HG02623 (cell line): Measurements from ENCODE around the gene MEIS1.

ENCODE experiments used
- ATAC-seq: cut with Tn5 transposase; IDR thresholded peaks from one replicate; pipeline ENCODE4 v1.9.1; 2021; ENCODE audit warnings: moderate library complexity; ENCODE audit not compliant: unreplicated experiment

The MEIS1 gene

DNA sequence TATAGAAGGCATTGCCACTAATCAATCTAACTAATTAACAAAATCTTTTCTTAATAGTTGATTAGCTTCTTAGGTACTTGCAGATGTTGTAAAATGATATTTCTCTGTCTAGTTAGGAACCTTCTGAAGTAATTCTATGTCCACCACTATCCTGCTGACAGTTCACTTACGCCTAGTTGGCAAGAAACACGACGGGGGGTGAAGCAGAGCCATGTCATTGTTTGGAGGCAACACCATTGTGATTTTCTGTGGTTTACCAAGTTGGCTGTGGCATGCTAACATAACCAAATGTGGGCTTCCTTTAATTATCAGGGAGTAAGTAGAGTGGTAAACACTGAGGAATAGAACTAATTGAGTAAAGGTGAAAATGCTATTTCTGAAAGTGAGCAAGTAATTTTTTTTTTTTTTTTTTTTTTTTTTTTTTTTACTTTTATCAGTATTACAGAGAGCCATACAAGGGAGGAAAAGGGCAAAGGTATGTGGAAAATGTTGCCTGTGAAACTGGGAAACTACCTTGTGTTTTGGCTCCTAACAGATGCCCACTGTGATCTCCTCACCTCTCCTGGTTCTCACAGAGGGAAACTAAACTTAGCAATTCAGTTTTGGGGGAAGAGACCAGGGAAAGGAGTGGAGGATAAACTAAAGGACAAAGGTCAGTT is 126.8 kb downstream of the MEIS1 start:
- no peak for ATAC-seq

DNA sequence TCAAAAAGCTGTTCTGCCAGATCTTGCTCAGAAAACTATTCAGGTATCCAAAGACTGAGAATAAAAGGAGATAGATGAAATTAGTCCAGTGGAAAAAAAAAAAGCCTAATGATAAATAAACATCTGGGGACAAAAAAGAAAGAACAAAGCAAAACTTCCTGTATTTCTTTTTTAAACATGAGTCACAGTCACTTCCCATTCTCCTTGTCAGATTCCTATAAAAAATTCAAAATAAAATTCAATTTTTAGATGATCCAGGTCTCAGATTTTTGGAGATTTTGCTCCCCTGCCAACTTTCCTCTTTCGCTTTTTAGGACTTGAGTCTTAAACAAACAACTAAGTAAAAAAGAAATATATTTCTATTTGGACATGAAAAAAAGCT is 127.4 kb downstream of the MEIS1 start:
- no peak for ATAC-seq

DNA sequence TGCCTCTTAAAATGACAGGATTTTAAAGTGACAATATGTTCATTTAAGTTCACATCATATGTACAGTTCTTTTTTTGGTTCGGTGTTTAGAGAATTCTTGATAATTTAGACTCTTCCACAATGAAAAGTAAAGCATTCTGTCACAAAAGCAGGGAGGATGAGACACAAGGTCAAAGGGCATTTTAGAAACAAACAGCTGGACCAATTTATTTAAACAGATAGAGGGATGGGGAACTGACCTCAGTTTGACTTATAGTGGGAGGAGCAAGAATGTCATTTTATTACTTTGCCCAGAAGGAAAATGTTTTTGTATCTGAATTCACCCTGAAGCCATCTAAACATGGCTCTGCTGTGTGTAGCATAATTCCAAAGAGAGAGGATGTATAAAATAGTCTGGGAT is 128.5 kb downstream of the MEIS1 start:
- no peak for ATAC-seq

DNA sequence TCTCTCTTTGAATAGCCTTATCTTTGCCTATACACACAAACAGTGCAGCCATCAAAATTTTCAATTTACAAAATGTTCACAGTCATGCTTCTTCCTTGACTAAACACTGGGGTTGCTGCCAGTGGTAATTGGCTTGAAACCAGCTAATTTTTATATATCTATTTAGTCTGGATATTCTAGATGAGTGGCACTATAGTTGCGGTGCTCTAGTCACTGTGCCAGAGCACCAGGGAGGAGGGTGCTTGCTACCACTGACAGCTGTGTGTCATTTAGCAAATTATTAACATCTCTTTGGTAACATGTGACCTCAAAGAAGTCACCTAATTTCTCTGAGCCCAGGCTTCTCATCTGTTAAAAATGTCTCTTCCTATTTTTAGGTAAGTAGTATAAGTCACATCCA is 130.4 kb downstream of the MEIS1 start:
- ATAC-seq, result no peak

DNA sequence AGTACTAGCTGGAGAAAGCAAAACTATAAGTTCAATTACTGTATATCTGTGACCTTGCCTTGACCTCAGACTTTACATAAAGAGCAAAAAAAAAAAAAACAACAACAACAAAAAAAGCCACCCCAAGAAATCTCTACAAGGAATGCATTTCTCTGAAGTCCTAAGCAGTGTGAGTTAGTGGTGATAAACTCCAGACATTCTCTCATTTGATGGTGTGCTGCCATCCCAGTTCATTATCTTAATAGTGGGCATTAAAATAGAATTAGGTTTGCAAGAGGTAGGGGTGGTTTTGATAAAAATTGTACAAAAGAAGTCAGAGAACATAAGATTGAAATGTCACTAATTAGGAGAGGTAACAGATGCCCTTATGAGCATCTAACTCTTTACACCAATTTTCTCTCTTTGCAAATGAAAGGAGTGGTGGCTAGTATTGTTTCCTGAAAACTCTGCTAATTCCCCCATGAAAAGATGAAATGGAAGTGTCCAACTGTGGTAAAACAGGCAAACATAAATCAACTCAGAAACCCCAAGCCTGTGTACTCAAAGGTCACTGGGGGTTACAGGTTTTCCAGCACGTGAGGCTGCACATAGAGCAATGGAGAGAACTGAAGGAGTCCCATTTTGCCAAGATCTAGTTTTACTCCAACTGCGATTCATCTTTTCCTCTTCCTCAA is 131.9 kb downstream of the MEIS1 start:
- no peak for ATAC-seq

DNA sequence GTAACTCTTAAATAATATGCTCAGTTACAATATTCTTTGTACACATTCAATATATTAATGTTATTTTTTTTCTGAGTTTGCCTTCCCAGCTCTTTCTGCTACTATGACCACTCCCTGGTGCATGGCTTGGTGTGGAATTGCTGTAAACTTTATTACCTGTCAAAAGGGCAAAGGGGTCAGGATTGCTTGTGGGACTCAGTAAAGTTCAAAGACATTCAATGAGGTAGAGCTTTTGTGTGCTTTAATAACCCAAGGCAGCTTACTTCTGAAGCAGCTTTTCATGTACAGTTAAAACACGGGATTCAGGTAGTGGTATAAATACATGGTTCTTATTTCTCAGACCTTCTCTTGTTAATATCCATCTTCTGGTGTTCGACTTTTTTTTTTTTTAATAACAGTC is 132.8 kb downstream of the MEIS1 start:
- no peak for ATAC-seq

DNA sequence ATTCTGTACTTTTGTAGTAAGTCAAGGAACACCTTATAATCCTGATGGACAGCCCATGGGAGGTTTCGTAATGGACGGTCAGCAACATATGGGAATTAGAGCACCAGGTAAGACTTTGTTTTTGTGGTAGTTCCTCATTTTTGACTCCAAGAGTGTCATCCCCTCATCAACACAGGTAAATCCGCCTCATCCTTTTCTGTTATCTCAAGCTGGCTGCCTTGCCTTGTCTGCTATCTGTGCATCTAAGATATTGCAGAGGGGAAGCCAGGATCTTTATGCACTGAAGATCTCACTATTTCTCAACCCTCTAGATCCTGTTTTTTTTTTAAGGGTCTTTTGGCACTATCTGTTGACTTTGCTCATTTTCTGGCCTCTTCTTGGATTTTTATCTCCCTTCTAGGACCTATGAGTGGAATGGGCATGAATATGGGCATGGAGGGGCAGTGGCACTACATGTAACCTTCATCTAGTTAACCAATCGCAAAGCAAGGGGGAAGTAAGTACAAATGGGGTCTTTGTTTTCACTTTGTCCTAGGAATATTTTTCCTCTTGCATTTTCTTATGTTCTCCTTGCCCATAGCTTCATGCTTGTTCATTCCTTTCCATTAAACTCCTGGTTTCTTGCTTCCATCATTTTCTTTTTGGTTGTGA is 133.8 kb downstream of the MEIS1 start:
- no peak for ATAC-seq

DNA sequence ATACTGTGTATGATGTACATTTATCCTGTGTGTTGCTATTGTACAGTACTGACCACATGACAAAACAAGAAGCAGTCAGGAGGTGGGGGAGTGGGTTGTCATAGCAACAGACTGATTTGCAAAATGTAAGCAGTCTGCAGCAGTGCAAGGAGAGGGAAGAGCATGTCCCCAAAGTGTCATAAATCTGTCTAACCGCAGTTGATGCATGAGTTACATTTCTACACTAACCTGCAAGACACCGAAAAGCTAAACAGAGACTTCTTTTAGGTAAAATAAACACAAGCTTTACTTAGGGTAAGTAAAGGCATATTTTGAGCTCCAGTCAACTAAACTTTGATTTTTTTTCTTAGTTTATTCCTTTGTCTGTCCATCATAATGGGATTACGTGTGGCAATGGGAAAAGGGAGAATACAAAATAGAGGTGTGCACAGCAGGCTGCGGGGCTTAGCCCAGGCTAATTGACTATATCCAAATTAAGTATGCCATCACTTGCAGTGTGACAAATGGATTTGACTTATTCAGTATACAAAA is 134.5 kb downstream of the MEIS1 start:
- no peak for ATAC-seq

DNA sequence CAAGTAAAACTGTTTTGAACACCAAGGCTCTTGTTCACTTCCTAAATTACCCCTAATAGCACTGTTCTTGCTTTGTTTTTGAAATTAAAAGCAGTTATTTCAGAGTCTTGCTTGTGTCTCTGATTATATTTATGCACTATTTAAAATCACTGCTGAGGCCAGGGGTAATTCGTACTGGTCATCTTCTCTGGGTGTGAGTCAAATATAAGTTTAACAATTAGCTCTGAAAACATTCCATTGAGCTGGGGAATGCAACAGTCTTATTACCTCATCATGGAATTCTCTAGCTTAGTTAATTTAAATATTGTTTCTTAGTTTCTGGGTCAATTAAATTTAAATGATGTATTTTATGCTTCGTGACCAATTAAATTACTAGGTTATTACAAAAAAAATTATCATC is 135.0 kb downstream of the MEIS1 start:
- ATAC-seq, result no peak

DNA sequence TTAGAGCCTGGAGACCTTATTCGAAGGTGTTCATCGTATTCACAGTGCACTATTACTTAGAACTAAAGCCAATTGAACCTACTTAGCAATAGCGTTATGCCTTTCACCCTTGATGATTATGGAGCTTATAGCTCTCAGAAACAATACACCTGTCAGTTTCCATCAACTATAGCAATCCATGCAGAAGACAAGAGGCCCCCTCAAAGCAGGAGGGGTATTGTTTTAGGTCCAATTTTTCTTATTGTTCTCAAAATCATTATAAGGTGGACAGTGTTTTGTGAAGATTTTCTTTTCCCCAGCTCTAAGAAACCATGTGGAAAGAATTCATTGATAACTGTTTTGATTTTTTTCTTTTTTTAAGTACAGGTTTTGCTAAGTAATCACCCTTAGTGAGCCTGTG is 135.5 kb downstream of the MEIS1 start:
- no peak for ATAC-seq

DNA sequence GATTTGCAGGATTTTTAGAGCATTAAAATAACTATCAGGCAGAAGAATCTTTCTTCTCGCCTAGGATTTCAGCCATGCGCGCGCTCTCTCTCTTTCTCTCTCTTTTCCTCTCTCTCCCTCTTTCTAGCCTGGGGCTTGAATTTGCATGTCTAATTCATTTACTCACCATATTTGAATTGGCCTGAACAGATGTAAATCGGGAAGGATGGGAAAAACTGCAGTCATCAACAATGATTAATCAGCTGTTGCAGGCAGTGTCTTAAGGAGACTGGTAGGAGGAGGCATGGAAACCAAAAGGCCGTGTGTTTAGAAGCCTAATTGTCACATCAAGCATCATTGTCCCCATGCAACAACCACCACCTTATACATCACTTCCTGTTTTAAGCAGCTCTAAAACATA is 137.0 kb downstream of the MEIS1 start:
- no peak for ATAC-seq

DNA sequence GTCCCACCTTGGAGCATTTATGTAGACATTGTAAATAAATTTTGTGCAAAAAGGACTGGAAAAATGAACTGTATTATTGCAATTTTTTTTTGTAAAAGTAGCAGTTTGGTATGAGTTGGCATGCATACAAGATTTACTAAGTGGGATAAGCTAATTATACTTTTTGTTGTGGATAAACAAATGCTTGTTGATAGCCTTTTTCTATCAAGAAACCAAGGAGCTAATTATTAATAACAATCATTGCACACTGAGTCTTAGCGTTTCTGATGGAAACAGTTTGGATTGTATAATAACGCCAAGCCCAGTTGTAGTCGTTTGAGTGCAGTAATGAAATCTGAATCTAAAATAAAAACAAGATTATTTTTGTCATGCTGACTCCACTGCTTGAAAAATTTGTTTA is 137.5 kb downstream of the MEIS1 start:
- ATAC-seq, result no peak

DNA sequence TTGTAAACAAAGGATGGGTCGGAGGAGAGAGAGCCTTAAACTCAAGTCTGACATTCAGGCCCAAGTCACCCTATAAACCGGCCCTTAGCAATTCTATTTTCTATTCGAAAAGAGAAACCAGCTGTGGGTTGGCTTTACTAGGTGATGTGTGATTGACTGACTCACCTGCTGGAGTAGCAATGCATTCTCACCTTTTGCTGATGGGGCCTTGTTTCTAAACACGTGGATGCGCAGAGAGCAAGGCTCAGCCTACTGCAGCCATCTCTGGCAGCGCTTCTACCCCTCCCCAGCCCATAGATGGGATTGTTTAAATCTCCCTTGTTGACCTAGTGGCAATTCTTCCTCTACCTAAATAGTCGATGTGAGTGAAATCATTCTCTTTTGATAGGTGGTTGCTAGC is 138.5 kb downstream of the MEIS1 start:
- ATAC-seq, result no peak

DNA sequence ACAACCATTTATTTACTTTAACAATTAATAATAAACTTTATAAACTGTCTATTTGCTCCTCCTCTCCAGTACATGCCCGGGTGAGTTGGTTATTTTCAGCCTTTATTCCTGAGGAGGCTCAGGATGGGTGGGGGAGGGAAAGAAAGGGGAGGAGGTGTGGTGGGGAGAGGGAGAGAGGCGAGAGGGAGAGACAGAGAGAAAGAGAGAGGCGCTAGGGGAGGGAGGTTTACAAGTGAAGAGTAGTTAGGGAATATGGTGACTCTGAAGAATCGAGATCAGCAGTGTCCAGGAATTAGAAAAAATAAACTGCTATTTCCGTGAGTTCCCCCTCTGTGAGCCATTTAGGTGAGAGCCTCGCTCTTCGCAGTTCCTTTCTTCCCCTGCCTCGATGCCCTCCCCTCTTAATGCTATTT is 138.9 kb downstream of the MEIS1 start:
- ATAC-seq, result no peak

DNA sequence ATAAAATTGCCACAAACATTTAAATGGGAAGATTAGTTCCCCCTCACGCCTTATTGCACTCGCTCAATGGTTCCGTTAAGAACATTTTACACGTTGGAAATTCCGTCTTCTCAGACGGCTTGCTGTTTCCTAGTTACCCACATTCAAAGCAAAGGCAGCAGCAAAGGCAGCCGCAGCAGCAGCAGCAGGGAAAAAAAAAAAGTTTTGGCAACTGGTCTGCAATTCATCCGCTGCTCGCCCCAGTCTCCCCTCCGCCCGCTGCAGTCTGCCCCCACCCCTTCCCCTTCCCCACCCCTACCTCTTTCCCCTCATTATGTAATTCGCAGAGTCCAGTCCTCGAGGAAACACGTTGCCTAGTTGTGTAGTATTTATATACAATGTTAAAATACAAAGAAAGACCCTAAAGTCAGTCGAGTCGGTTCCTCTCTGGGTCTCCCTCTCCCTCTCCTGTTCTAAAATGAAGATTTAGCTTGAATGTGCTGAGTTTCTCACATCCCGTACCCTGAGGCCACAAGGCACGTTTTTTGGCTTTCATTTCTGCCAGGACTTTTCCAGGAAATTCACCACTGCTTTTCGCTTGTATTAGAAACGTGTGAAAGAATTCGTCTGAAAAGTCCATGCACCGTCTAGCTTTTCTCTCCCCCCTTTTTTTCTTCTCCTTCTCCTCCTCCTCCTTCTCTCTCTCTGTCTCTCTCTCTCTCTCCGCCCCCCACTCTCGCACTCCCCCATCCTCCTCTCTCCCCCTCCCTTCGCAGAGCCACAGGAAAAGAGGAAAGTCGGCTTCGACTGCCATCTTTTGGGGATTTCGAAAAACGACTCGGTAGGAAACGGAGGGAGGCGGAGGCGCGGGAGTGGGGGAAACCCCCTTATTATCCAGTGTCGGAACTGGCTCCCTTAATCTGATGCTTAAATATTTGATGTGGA is 140.0 kb downstream of the MEIS1 start:
- ATAC-seq, result no peak

DNA sequence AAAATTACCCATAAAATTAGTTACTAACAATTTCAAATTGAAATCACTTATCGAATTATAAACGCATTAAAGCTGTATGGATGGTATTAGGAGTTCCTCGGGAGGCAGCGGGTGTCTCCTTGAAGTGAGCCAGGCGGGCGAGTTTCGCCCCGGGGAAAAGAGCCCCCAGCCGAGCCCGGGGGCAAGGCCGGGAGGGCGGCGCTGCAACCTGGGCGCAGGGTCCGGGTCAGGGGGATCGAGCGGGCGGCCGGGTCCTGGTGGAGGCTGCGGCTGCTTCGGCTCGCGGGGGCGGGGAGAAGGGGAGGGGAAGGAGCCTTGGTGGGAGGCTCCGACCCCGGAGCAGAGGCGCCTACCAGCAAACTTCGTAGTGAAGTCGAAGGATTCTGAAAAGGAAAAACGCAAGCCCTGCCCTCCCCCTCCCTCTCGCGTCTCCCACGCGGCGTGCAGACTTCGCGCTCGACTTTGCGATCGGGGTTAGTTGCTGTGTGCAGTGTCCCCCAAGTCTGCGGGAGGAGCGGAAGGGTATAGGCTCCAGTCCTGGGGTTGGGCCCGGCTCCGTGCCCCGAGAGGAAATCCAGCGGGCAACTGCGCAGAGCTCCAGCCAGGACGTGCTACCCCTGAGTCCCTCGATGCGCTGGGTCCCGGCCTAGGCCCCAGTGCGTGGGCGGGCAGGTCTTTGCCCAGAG is 140.8 kb downstream of the MEIS1 start:
- no peak for ATAC-seq

DNA sequence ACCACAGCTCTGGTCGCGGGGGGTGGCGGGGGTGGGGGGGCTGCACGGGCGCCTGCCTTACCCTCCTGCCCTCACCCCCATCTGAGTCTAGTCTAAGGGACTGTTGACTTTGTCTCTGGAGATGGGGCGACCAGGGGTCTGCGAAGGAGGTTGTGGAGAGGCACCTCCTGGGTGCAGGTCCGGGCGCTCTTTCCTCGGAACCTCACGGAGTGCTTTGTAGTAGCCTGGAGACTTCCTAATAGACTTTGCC is 141.3 kb downstream of the MEIS1 start:
- no peak for ATAC-seq

DNA sequence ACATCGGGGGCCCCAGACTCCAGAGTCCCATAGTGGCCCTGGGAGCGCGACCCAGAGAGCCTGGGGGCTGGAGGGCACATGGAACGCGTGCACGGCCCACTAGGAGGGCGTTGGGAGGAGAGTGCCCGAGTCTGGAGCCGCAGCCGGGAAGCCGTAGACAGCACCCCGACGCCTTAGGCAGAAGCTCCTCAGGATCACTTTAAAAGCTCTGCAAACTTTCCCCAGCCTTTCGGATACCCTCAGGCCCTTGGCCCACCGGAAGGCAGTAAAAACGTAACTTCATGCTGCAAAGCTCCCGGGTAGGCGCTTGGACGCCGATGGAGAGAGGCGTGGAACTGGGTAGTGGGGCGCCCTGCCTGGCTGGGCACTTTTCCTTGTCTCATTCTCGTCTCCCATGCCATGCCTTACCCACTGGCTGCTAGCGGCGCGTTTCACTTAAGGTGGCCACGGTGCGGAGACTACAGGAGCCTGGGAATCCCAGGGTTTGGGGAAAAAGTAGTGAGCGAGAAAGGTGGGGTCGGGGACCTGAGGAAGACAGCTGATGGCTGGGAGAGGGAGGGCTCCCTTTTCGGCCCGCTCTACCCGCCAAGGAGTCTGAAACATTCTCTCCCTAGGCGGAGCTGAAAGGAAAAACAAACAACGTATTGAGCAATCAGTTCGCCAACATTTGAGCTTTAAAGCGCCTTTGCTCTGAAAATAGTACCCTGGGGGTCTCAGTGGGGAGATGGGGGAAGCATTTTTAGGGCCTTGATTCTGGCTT is 141.8 kb downstream of the MEIS1 start:
- ATAC-seq, result no peak

DNA sequence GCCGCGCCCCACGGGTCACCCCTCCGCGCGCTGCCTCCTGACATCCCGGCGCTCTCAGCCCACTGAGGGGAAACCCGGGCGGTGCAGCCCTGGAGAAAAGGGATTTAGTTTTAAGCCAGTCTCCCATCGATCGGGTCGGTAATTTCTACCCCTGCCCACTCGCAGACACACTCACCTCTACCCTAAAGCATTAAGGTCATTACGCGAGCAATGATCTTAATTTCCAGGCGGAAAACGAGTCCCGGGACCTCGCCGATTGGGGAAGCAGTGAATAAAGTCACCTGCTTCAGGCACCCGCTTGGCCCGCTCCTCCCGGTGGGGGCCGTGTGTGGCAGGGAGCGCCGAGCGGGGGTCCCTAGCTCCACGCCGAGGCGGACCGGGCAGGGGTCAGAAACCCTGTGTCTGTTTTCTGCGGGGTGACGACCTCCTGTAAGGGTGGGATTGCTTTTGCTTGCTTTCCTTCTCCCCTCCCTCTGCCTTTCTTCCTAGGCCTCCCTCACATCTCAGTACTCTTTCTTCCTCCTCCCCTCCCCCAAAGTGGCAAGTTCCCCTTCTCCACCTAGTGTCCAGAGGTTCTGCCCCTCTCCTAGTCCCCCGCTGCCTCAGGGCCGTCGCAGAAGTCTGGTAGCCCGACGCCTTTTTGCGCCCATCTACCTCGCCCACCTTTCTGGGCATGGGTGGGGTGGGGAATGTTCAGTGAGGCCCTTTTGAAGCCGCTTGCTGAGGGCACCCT is 142.6 kb downstream of the MEIS1 start:
- ATAC-seq, result no peak
